HG03025 (cell line): ENCODE data around the gene HNRNPH2.
A peak's percentile ranks its signal among the peaks of the same experiment; 100 is the strongest.

Experiments used
- ATAC-seq: cut with Tn5 transposase; IDR thresholded peaks from one replicate; pipeline ENCODE4 v1.9.1; 2021; ENCODE audit warnings: mild to moderate bottlenecking, moderate library complexity; ENCODE audit not compliant: unreplicated experiment, low FRiP score

The HNRNPH2 gene

GRCh38 chrX:101394372-101394771 is 13.7 kb upstream of the HNRNPH2 start:
- no peak for ATAC-seq

DNA sequence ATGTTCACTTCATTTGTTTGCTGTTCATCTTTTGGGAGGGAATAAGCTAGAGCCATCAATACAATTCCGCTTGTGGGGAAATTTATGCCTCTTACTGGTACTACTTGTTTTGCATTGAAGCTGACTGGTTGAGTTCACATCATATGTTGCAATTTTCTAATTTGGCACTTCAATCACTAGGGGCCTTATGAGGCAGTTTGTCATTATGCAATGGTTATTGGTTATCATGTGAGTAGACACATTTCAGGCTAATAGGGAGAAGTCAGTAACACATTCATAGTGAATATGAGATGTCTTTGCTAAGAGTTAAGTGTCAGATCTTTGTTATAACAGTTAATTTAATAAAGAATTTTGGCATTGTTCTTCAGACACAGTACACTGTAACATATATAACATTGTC is 12.2 kb upstream of the HNRNPH2 start:
- ATAC-seq: no peak

DNA sequence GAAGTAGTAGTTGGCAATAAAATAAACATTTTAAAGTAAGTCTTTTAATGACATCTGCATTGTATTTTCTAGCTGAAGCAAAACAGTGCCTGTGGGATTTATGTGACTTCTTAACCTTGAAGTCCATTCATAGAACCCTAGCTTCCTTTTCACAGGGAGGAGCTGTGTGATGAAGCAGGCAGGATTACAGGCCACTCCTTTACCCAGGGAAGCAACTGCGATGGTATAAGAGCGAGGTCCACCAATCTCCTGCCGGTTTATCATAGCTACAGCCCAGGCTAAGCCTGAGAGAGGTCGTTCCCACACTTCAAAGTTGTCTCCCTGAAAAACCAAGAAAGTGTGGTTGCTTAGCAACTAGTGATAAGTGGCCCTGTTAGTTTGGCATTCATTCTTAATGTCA is 10.2 kb upstream of the HNRNPH2 start:
- ATAC-seq: no peak

- no peak for ATAC-seq
Measured at GRCh38 chrX:101398694-101399093, 9.3 kb upstream of the HNRNPH2 start.

GRCh38 chrX:101399825-101400224 is 8.2 kb upstream of the HNRNPH2 start:
- no peak for ATAC-seq

DNA sequence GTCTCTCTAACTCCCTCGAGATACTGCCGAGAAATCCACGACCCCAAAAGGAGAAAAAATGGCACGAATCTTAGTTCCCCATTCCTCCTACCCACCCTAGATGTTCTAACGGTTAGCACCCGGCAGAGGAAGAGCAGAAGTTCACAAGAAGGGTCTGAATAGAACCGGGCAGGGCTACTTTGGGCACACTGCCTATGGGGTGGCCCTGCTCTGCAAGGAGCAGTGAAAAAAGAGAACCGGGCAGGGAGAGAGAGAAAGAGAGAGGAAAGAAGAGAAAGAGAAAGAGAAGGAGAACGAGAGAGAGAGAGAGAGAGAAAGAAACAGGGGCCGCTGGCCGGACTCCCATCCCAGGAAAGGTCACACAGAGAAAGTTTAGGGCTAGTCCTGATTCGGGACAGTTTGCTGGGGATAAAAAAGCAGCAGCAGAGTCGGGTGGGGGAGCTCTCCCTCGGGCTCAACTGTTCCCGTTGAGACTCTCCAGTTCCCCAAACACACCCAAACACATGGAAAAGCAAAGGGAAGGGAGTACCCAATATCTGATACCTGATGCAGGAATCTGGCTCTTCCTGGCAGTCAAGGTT is 765 bp upstream of the HNRNPH2 start:
- ATAC-seq: no peak

GRCh38 chrX:101408532-101408841 is 465 bp downstream of the HNRNPH2 start:
- ATAC-seq: peak; percentile 33

- no peak for ATAC-seq
Measured at GRCh38 chrX:101409043-101409442, 1.0 kb downstream of the HNRNPH2 start.

DNA sequence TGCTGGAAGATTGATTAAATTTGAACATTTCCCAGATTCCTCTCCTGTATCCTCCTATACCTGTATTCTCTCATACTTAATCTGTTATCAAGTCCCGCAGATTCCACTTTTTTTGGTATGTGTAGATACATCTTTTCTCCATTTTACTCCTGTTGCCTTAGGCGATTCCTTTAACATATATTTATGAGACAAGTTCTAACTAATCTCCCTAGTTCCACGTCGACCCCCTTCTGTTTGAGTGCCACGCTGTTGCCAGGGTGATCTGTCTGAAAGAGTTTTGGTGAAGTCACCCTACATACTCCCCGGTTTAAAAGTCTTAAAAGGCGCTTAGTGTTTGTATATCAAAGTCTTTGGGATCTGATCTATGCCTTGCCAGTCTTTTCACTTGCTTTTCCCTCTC is 2.4 kb downstream of the HNRNPH2 start:
- ATAC-seq: no peak

DNA sequence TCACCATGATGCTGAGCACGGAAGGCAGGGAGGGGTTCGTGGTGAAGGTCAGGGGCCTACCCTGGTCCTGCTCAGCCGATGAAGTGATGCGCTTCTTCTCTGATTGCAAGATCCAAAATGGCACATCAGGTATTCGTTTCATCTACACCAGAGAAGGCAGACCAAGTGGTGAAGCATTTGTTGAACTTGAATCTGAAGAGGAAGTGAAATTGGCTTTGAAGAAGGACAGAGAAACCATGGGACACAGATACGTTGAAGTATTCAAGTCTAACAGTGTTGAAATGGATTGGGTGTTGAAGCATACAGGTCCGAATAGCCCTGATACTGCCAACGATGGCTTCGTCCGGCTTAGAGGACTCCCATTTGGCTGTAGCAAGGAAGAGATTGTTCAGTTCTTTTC is 4.0 kb downstream of the HNRNPH2 start:
- ATAC-seq: no peak

DNA sequence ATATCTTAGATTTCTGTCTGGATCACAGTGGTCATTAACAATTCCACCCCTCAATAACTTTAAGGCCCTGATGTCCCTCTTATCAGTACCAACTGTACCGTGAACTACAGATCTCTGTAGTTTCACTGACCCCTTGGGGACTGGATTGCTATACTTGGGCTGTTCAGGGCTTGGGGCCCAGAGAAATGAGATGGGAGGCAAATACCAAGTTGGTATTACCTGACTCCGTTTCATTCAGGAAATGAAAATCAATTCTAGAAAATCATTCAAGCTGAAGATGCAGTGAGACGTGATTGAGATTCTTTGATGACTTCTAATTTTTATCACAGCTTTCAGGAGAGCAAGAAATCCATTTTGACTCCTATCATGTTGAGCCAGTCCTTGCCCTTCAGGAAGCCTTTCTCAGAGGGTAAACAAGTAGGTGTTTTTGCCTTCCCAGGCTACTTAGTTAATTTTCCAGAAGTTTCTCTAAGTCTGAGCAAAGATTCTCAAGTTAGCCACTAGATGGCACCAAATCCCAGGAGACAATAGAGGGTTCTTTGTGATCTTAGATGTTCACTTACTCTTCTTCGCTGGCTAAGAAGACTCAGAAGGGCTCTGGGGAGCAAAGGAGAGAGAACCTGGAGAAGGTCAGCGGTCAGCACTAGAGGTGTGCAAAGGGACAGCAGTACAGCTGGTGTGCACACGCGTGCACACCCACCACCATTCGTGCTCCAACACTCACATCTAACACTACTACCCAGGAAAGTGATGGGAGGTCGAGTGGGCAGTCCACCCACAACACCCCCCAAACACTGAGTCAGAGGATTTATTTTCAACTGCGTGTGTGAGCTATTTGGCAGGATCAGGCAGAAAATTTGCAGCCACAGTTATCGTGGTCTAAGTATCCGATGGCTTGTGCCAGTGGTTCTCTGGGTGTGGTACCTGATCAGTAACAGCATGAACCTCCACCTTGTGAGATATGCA is 7.4 kb downstream of the HNRNPH2 start:
- peak; percentile 19 for ATAC-seq

DNA sequence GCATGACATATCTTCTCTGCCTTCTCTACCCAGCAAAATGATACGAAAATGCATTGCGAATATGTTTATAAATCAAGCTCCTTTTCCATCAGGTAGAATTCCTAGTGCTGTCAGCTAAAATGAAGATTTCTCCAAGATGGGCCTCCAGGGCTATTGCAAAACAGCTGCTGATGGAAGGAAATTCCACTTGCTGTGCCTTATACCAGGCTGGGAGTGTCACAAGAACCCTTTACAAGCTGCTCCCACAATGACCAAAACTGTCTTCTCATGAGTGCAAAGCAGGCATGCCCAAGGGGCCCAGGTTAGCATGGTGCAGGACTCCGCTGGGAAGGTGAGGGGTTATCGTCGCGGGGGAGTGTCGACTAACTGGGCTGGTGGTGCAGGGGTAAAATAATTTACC is 8.7 kb downstream of the HNRNPH2 start:
- ATAC-seq: no peak

GRCh38 chrX:101417190-101417589 is 9.2 kb downstream of the HNRNPH2 start:
- no peak for ATAC-seq

DNA sequence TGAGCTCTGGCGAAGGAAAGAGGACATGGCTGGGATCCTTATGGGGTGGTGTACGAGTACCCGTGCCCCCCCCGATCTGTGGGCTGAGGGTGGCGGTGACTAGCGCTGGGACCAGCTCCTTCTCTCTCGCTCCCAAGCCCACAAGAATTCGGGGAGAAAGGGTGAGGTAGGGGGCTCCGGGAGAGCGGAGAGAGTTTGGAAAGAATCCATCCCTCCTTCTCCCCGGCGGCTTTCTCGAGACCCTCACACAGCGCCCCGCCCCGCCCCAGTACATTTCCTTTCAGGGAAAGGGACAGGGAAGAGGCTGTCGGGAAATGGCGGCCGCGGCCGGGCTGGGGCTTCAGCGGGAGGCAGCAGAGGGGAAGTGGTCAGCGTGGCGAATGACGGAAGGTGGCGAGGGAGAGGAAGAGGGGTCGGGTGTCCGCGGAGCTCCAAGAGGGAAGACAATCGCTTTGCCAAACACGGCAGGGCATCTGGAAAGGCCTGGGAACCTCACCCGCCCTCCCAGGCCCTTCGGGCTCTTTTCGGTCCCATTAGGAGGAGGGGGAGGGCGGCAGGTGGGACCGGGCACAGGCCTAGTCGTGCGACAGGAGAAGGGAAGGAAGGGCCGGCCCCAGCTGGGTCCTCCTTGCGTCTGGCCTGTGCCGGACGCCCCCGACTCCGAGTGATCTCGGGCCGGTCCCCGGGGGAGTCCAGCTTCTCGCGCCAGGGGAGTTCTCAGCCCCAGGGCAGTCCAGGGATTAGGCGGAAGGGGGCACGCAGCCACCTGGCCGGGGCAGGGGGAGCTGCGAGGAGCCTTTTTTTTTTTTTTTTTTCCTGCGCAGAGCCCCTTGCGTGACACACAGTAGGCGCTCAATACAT is 10.2 kb downstream of the HNRNPH2 start:
- ATAC-seq: no peak

DNA sequence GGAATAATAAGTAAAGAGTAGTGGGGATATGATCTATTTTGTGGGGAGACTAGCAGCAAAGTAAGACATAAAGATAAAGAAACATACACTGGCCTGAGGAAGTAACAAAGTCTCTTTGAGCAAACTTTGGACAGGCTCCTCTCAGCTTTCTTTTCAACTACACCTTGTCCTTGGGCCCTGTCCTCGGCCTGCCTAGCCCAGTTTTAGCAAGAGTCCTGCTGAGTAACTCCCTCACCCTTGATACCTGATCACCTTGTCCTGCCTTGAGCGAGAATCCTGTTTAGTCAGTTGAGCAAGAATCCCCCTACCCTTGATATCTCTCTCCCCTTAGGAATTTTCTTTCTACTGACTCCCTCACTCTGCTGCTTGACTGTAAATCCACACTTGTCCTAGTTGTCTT is 11.5 kb downstream of the HNRNPH2 start:
- no peak for ATAC-seq

- no peak for ATAC-seq
Measured at GRCh38 chrX:101427954-101428353, 19.9 kb downstream of the HNRNPH2 start.

DNA sequence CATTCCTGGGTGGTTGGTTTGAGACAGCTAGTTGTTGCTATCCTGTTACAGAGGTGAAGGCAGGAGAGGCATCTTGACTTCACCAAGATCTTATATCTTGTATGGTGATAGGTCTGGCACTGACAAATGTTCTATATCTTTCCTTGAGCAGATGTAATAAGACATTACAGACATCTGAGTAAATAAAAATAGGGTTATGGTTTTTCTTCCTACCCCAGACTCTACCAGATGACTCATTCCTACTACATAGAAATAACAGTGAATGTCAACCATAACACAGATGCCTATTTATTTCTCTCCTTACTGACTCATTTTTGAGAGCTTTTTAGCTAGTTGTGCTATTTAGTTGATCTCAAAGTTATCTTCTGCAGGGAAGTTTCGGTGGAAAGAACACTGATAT is 21.9 kb downstream of the HNRNPH2 start:
- peak; percentile 45 for ATAC-seq

DNA sequence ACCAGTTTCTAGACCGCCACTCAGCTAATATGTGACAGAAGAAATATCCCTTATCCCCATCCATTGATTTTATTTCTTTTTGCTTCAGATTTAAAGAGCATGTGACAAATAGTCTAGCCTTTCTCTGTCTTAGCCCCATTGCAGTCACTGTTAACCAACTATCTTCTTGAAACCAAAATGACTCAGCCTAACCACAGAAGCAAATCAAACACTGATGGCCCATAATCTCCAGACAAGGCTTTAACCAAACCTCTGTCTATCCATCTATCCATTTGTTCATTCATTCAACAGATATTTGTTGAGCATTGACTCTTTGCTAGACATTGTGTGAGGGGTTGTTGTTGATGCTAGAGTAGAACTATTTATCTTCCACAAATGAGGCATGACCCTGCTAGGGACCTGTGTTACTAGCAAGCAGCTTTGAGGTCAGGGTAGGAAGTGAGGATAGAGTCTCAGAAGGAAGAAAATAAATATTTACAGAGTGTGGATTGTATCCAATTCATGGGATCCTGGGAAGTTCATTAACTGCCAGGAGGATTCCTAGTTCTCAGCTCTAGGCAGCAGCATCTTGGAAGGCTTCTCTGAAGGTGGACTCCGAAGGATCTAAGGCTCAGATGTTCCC is 22.5 kb downstream of the HNRNPH2 start:
- ATAC-seq: peak; percentile 74

GRCh38 chrX:101442085-101442484 is 34.1 kb downstream of the HNRNPH2 start:
- ATAC-seq: no peak

- ATAC-seq: no peak
Measured at GRCh38 chrX:101449279-101449678, 41.3 kb downstream of the HNRNPH2 start.

- ATAC-seq: no peak
Measured at GRCh38 chrX:101450085-101450484, 42.1 kb downstream of the HNRNPH2 start.
